ENCODE results near the gene C12orf57. TPM values are rescaled to one million over a fixed set of nuclear protein-coding genes. Genes with fewer than 3 reads are reported as not detected.

The C12orf57 gene
- total and polyA plus RNA-seq, 2 of the 8 experiments (the other 6 are each of a cell fraction or from before 2014, with no cell fraction given): 174 to 993 TPM

GRCh38 chr12:6970096-6970527, 26.3 kb downstream of the C12orf57 start:
- Histone ChIP-seq H2BK12ac (ENCODE audit: low read depth, low read length) (peak overlapping the region; percentile 72), H3K14ac (ENCODE audit: insufficient read length) (peak overlapping the region; percentile 2), H2BK20ac (ENCODE audit: low read length) (no peak overlapping the region), H3K27me3 (replicated peaks in 1 of 4; ENCODE audit: control insufficient read depth in 3 of 4, extremely low read depth in 1 of 4, insufficient read depth in 3 of 4, low read length in 3 of 4) (no peaks in the 10 kb centered on the region), H3K9me3 (ENCODE audit: insufficient read depth in 2 of 2, low read depth in 1 of 2, low read length in 1 of 2) (no peaks in the 10 kb centered on the region), H4K8ac (ENCODE audit: extremely low read depth, insufficient read depth, low read length) (peak overlapping the region; percentile 92; the same call in 1 of the 2 replicates), H4K20me1 (replicated peaks in 1 of 2; ENCODE audit: control insufficient read depth in 1 of 2, insufficient read depth in 2 of 2, low read length in 2 of 2) (peaks cover 2 to 6% of the 10 kb centered on the region in 2 experiments), H3K4me1 (replicated peaks in 1 of 4; ENCODE audit: control insufficient read depth in 3 of 4, insufficient read depth in 4 of 4, low read length in 3 of 4) (peaks cover 0 to 13% (median 3%) of the 10 kb centered on the region in 4 experiments; a peak in 5 of 7 replicates), H2AFZ (ENCODE audit: low read length) (no peak overlapping the region), H3K23ac (ENCODE audit: insufficient read length) (no peak overlapping the region), H4K91ac (replicated peaks; ENCODE audit: insufficient read length, low read length) (peak overlapping the region; percentile 72), H2AK5ac (ENCODE audit: low read depth, low read length) (peak overlapping the region; percentile 76), H3K4me2 (ENCODE audit: insufficient read depth in 1 of 2, low read depth in 2 of 2, low read length in 2 of 2) (peak overlapping the region; percentile 76 to 100), H3K9ac (replicated peaks in 1 of 4; ENCODE audit: extremely low read depth in 1 of 4, low read depth in 3 of 4, low read length in 3 of 4) (peak overlapping the region; percentile 70 to 98 (median 92)), H3K18ac (ENCODE audit: extremely low read depth, low read length) (peak overlapping the region; percentile 85), H3K23me2 (ENCODE audit: low read depth, low read length) (peaks cover 4% of the 10 kb centered on the region), H3K79me2 (ENCODE audit: control insufficient read depth in 1 of 2, insufficient read depth in 2 of 2, low read length in 2 of 2) (peaks cover 14 to 47% of the 10 kb centered on the region in 2 experiments), H3K27ac (ENCODE audit: low read depth, low read length) (peak overlapping the region; percentile 86), H2BK15ac (ENCODE audit: low read length) (no peak overlapping the region), H4K5ac (ENCODE audit: insufficient read length, low read depth, low read length) (peak overlapping the region; percentile 34), H2BK5ac (ENCODE audit: low read depth, low read length) (peak overlapping the region; percentile 67), H3K79me1 (ENCODE audit: low read depth, low read length) (peaks cover 7% of the 10 kb centered on the region; the same call in 1 of the 2 replicates), H3K4ac (replicated peaks; ENCODE audit: insufficient read length, low read depth, low read length) (peak overlapping the region; percentile 0), H3K4me3 (ENCODE audit: extremely low read depth in 1 of 4, insufficient read depth in 2 of 4, low read depth in 3 of 4, low read length in 4 of 4) (peak overlapping the region; percentile 91 to 100 (median 100)), H3K56ac (replicated peaks; ENCODE audit: insufficient read length, low read depth, low read length) (peak overlapping the region; percentile 24), H3K36me3 (ENCODE audit: control insufficient read depth in 2 of 4, insufficient read depth in 4 of 4, low read length in 3 of 4) (peaks cover 33 to 51% (median 44%) of the 10 kb centered on the region in 4 experiments), H2BK120ac (replicated peaks; ENCODE audit: low read depth, low read length) (peak overlapping the region; percentile 3)
- WGBS, 2 experiments (ENCODE audit: extremely low coverage in 1 of 2, insufficient coverage in 1 of 2, insufficient read length in 1 of 2, insufficient replicate concordance in 2 of 2, low coverage in 1 of 2, low lambda C conversion rate in 2 of 2, missing lambda C conversion rate in 1 of 2): 3% methylated on average over 24 of the region's 31 CpGs; no CpG with 5 or more reads in 1 of the 2 experiments
- CTCF ChIA-PET (ENCODE audit: partially characterized antibody): interaction anchor here (1.2 to 2.4 kb wide), 5 partner anchors 10 to 53 kb away, joined by 3 to 9 read pairs (median 3); no protein-coding TSS in a partner anchor
- FAIRE-seq (no peak), DNase-seq (ENCODE audit: low read depth in 1 of 2, low spot score in 2 of 2) (no peak)
- POLR2A ChIA-PET (ENCODE audit: partially characterized antibody): interaction anchor here (0.7 to 30.5 kb wide), 4 partner anchors 8 to 118 kb away, joined by 3 to 1596 read pairs (median 14); partner anchors contain the start of genes ATN1, C12orf57, PTPN6 and RNU7-1

Data from H1 (cell line).